Smooth muscle cell (in vitro differentiated cells): Measurements from ENCODE around the gene SPG21. TPM values are rescaled to one million over a fixed set of nuclear protein-coding genes. Genes with fewer than 3 reads are reported as not detected.

Experiments
- DNase-seq: peaks from one replicate; lab custom pipeline; 2025; ENCODE audit not compliant: unreplicated experiment; lab: John Stamatoyannopoulos, UW
- H2AFZ ChIP-seq: fragments of 200-600 bp; sonication (generic); 2 replicates; pipeline ENCODE4 v1.6.0; 2016; ENCODE audit warnings: antibody characterized with exemption, low read depth, mild to moderate bottlenecking
- H3F3A ChIP-seq: fragments of 200-600 bp; sonication (generic); 2 replicates; pipeline ENCODE4 v1.6.0; 2017; ENCODE audit warnings: antibody characterized with exemption, low read depth
- H3K27ac ChIP-seq: fragments of 200-600 bp; sonication (generic); 2 replicates; pipeline ENCODE4 v1.5.1; 2016; ENCODE audit warnings: low read depth, mild to moderate bottlenecking
- H3K27me3 ChIP-seq: fragments of 200-600 bp; sonication (generic); 2 replicates; pipeline ENCODE4 v1.6.1; 2016; ENCODE audit warnings: low read depth, mild to moderate bottlenecking
- H3K36me3 ChIP-seq: fragments of 200-600 bp; sonication (generic); 2 replicates; pipeline ENCODE4 v1.5.1; 2016; ENCODE audit warnings: low read depth
- H3K4me1 ChIP-seq: fragments of 200-600 bp; sonication (generic); 2 replicates; pipeline ENCODE4 v1.5.1; 2016; ENCODE audit warnings: low read depth
- H3K4me2 ChIP-seq: fragments of 200-600 bp; sonication (generic); 2 replicates; pipeline ENCODE4 v1.6.0; 2016; ENCODE audit warnings: mild to moderate bottlenecking
- H3K4me3 ChIP-seq: fragments of 200-600 bp; sonication (generic); 2 replicates; pipeline ENCODE4 v1.5.1; 2016; ENCODE audit warnings: mild to moderate bottlenecking
- H3K79me2 ChIP-seq: fragments of 200-600 bp; sonication (generic); 2 replicates; pipeline ENCODE4 v1.6.0; 2016; ENCODE audit warnings: low read depth, mild to moderate bottlenecking
- H3K9ac ChIP-seq: fragments of 200-600 bp; sonication (generic); 2 replicates; pipeline ENCODE4 v1.6.0; 2016; ENCODE audit warnings: low read depth
- H3K9me3 ChIP-seq: fragments of 200-600 bp; sonication (generic); replicated peaks from 2 replicates; pipeline ENCODE4 v1.5.1; 2016; ENCODE audit warnings: low read depth
- H4K20me1 ChIP-seq: fragments of 200-600 bp; sonication (generic); 2 replicates; pipeline ENCODE4 v1.6.0; 2016; ENCODE audit warnings: low read depth
- WGBS: methylation state at CpG from one replicate; pipeline ENCODE4 v1.1.7; 2016; ENCODE audit warnings: low lambda C conversion rate; 5-methylcytosine and 5-hydroxymethylcytosine counted together
- polyA plus RNA-seq: library from polyadenylated mRNA; unstranded; fragments of >200 nt; fragmentation: Nextera tagmentation; extraction: Ambion mirVana; gene quantifications from 2 replicates; pipeline ENCODE4 v1.2.1, GENCODE V29; 2016
- total RNA-seq: library from RNA; depleted of rRNA; stranded (reverse); fragments of >200 nt; gene quantifications from 2 replicates; pipeline ENCODE4 v1.2.3, GENCODE V29; 2014
- TF ChIP-seq, protein P1 (sequence below): fragments of 200-600 bp; sonication (generic); IDR thresholded peaks from 2 replicates; pipeline ENCODE4 v1.5.1; 2017; ENCODE audit warnings: borderline replicate concordance, mild to moderate bottlenecking, antibody characterized with exemption; ENCODE audit not compliant: insufficient read depth, poor library complexity, severe bottlenecking

SPG21 gene
- total and polyA plus RNA-seq, 2 experiments from 2014 or later, result 94.4 to 110 TPM

- no peak overlapping the region for H3K27ac ChIP-seq
- no peak overlapping the region for H3K4me3 ChIP-seq
- TF ChIP-seq, protein P1, sequence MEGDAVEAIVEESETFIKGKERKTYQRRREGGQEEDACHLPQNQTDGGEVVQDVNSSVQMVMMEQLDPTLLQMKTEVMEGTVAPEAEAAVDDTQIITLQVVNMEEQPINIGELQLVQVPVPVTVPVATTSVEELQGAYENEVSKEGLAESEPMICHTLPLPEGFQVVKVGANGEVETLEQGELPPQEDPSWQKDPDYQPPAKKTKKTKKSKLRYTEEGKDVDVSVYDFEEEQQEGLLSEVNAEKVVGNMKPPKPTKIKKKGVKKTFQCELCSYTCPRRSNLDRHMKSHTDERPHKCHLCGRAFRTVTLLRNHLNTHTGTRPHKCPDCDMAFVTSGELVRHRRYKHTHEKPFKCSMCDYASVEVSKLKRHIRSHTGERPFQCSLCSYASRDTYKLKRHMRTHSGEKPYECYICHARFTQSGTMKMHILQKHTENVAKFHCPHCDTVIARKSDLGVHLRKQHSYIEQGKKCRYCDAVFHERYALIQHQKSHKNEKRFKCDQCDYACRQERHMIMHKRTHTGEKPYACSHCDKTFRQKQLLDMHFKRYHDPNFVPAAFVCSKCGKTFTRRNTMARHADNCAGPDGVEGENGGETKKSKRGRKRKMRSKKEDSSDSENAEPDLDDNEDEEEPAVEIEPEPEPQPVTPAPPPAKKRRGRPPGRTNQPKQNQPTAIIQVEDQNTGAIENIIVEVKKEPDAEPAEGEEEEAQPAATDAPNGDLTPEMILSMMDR, result no peak
- no peaks in the 10 kb centered on the region for H3K9me3 ChIP-seq
- H3K4me2 ChIP-seq, result no peak overlapping the region
- H2AFZ ChIP-seq, result no peak overlapping the region
- no peaks in the 10 kb centered on the region for H3K4me1 ChIP-seq
- peaks cover 3% of the 10 kb centered on the region for H3F3A ChIP-seq
- H3K27me3 ChIP-seq, result no peaks in the 10 kb centered on the region
- 94% methylated on average over 9 of the region's 9 CpGs for WGBS
- H3K9ac ChIP-seq, result no peak overlapping the region
- no peaks in the 10 kb centered on the region for H3K36me3 ChIP-seq
- no peak for DNase-seq
- H4K20me1 ChIP-seq, result no peaks in the 10 kb centered on the region
- H3K79me2 ChIP-seq, result no peaks in the 10 kb centered on the region
Observed at GRCh38 chr15:64948916-64949315, 40.8 kb downstream of the SPG21 start.

DNA sequence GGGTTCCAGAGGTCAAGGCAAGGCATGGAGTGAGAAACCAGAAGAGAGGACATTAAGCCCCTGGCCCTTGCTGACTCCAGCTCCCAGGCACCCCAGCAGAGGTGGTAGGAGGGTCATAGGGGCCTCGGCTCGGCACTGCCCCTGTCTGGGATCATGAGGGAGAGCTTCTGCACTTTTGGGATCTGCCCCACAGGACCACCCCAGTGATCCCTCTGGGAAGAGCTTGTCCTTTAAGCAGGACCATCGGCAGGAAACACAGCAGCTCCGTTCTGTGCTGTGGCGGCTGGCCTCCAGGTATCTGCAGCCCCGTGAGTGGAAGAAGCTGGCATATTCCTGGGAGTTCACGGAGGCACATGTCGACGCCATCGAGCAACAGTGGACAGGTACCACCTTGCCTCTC is 42.5 kb downstream of the SPG21 start:
- Histone ChIP-seq H4K20me1 (no peaks in the 10 kb centered on the region), H3K4me1 (no peaks in the 10 kb centered on the region), H3K36me3 (no peaks in the 10 kb centered on the region), H3K9ac (no peak overlapping the region), H3K79me2 (no peaks in the 10 kb centered on the region), H3K4me3 (no peak overlapping the region), H3K27ac (no peak overlapping the region), H3K27me3 (no peaks in the 10 kb centered on the region), H3F3A (peaks cover 3% of the 10 kb centered on the region), H3K4me2 (no peak overlapping the region), H2AFZ (no peak overlapping the region), H3K9me3 (no peaks in the 10 kb centered on the region)
- WGBS, result 93% methylated on average over 10 of the region's 10 CpGs
- TF ChIP-seq, protein P1, result no peak
- no peak for DNase-seq

DNA sequence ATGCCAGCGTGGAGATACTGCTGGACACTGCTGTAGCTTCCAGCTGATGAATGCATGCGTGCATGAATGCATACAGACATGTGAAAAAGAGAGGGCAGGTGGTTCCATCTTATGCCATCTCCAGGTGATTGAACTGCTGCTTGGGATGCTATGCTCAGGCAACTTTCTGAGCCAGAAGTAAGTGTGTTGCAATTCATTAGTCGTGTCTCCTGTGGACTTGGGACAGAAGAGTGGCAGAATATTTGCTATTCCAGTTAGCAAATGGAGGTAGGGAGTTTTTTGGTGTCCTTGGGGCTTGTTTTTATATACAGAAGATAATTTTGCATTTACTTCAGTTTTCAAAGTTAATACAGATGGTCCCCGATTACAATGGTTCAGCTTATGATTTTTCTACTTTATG is 44.8 kb downstream of the SPG21 start:
- H2AFZ ChIP-seq, result no peak overlapping the region
- WGBS, result 77% methylated on average over 4 of the region's 4 CpGs
- no peak overlapping the region for H3K4me2 ChIP-seq
- H3K9me3 ChIP-seq, result no peaks in the 10 kb centered on the region
- H3K27me3 ChIP-seq, result no peaks in the 10 kb centered on the region
- no peak for DNase-seq
- H3K4me1 ChIP-seq, result no peaks in the 10 kb centered on the region
- H3K4me3 ChIP-seq, result no peak overlapping the region
- H3K79me2 ChIP-seq, result no peaks in the 10 kb centered on the region
- no peak overlapping the region for H3K27ac ChIP-seq
- no peaks in the 10 kb centered on the region for H4K20me1 ChIP-seq
- H3F3A ChIP-seq, result no peaks in the 10 kb centered on the region
- H3K36me3 ChIP-seq, result no peaks in the 10 kb centered on the region
- no peak overlapping the region for H3K9ac ChIP-seq
- TF ChIP-seq, protein P1, result no peak

DNA sequence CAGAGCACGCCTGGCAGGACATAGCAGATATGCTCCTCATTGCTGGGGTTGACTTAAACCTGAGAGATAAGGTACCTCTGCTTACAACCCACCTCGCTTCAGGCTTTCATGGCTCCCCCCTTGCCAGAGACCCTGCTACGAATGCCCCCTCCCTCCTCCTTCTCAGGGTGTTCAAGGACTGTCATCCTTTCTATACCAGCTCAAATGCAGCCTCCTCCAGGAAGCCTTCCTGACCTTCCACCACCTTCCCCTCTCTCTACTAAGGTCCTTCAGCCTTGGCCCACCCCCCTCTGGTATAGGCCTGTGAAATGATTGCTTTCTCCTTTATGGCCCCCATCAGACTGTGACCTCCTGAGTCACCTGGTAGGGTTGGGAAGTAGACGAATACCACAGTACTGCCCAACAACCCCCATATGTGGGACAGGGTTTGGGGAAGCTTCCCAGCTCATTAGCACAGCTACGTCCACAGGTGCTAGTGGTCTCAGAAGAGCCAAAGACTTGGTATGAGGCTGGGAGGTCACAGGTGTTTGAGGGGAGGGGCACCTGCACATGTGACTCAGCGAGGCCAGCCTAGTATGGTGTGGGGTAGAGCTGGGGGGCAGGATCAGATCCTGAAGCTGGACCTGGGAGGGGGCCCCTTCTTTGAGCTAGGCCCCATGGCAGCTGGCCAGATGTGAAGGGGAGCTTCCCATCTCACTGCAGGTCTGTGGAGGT is 46.0 kb downstream of the SPG21 start:
- Histone ChIP-seq H3K4me3 (no peak overlapping the region), H3K9me3 (no peaks in the 10 kb centered on the region), H3K36me3 (no peaks in the 10 kb centered on the region), H3F3A (no peaks in the 10 kb centered on the region), H3K27ac (no peak overlapping the region), H3K4me2 (no peak overlapping the region), H3K9ac (no peak overlapping the region), H2AFZ (no peak overlapping the region), H3K79me2 (no peaks in the 10 kb centered on the region), H3K4me1 (no peaks in the 10 kb centered on the region), H4K20me1 (no peaks in the 10 kb centered on the region), H3K27me3 (no peaks in the 10 kb centered on the region)
- TF ChIP-seq, protein P1, result no peak
- DNase-seq, result no peak
- 92% methylated on average over 6 of the region's 6 CpGs for WGBS
